Measurements from ENCODE around the gene PIGV. TPM values are rescaled to one million over a fixed set of nuclear protein-coding genes. Genes with fewer than 3 reads are reported as not detected.

Gene PIGV
- total and polyA plus RNA-seq, 12 donors = 6.7 to 43.1 (median 28.4) TPM

- no peak for DNase-seq
- TF ChIP-seq CTCF (IDR thresholded peaks at IDR 0.05) (no peak), POLR2A (IDR thresholded peaks at IDR 0.05) (no peak)
- intact Hi-C loops (cut with DNase I) = no loop called here
- 62 to 69% (median 66%) methylated on average over 3 of the region's 3 CpGs for WGBS, 4 donors
- H3K4me3 ChIP-seq = no peak overlapping the region
- no peaks in the 10 kb centered on the region for H3K9me3 ChIP-seq (replicated peaks in 1 of 3)
- peaks cover 0 to 61% of the 10 kb centered on the region in 2 donors for H3K36me3 ChIP-seq (replicated peaks in 1 of 2)
- H3K27ac ChIP-seq = no peak overlapping the region
- H3K4me1 ChIP-seq (replicated peaks in 1 of 2) = no peaks in the 10 kb centered on the region
- no peaks in the 10 kb centered on the region for H3K27me3 ChIP-seq
Measured at GRCh38 chr1:26761217-26761616, 26.5 kb upstream of the PIGV start.

- peaks cover 0 to 99% of the 10 kb centered on the region in 2 donors for H3K36me3 ChIP-seq (replicated peaks in 1 of 2)
- 67 to 78% (median 68%) methylated on average over 2 to 4 of the region's 4 CpGs for WGBS, 4 donors
- no peaks in the 10 kb centered on the region for H3K27me3 ChIP-seq
- H3K27ac ChIP-seq = peak overlapping the region in 1 of 5 donors; percentile 32
- peaks cover 8 to 34% of the 10 kb centered on the region in 2 donors for H3K4me1 ChIP-seq (replicated peaks in 1 of 2)
- intact Hi-C loops (cut with DNase I) = no loop called here
- no peak for TF ChIP-seq CTCF (IDR thresholded peaks at IDR 0.05)
- no peak for TF ChIP-seq POLR2A (IDR thresholded peaks at IDR 0.05)
- H3K9me3 ChIP-seq (replicated peaks in 1 of 3) = no peaks in the 10 kb centered on the region
- H3K4me3 ChIP-seq = no peak overlapping the region
- DNase-seq = no peak
Measured at GRCh38 chr1:26767714-26768113, 20.0 kb upstream of the PIGV start.

- 3 to 11% (median 8%) methylated on average over 3 of the region's 3 CpGs for WGBS, 4 donors
- intact Hi-C loops (cut with DNase I) = no loop called here
- Histone ChIP-seq H3K27ac (peak overlapping the region in 2 of 5 donors; percentile 21 to 26), H3K4me3 (no peak overlapping the region), H3K36me3 (replicated peaks in 1 of 2) (peaks cover 0 to 99% of the 10 kb centered on the region in 2 donors), H3K9me3 (replicated peaks in 1 of 3) (no peaks in the 10 kb centered on the region), H3K4me1 (replicated peaks in 1 of 2) (peaks cover 8 to 34% of the 10 kb centered on the region in 2 donors), H3K27me3 (no peaks in the 10 kb centered on the region)
- peak in 6 of 7 donors; percentile 43 to 83 (median 62) for DNase-seq
- TF ChIP-seq CTCF (IDR thresholded peaks at IDR 0.05) = no peak
- no peak for TF ChIP-seq POLR2A (IDR thresholded peaks at IDR 0.05)
Measured at GRCh38 chr1:26768755-26769154, 19.0 kb upstream of the PIGV start.

- no peak for TF ChIP-seq CTCF (IDR thresholded peaks at IDR 0.05)
- Histone ChIP-seq H3K4me3 (no peak overlapping the region), H3K4me1 (replicated peaks in 1 of 2) (peaks cover 16 to 44% of the 10 kb centered on the region in 2 donors), H3K9me3 (replicated peaks in 1 of 3) (no peaks in the 10 kb centered on the region), H3K27ac (peak overlapping the region in 2 of 5 donors; percentile 68 to 73), H3K27me3 (no peaks in the 10 kb centered on the region), H3K36me3 (replicated peaks in 1 of 2) (peaks cover 0 to 100% of the 10 kb centered on the region in 2 donors)
- intact Hi-C loops (cut with DNase I) = no loop called here
- no peak for DNase-seq
- 25 to 54% (median 38%) methylated on average over 2 to 3 of the region's 3 CpGs for WGBS, 4 donors
Measured at GRCh38 chr1:26771285-26771642, 16.5 kb upstream of the PIGV start.

Measured in adrenal gland (tissue), 12 donors.